Hepatocyte (in vitro differentiated cells): ENCODE measurements around the gene TNNT3. TPM values are rescaled to one million over a fixed set of nuclear protein-coding genes. Genes with fewer than 3 reads are reported as not detected.

Experiments used
- DNase-seq: peaks from one replicate; pipeline ENCODE4 v3.0.0-alpha.2; 2016; ENCODE audit warnings: low spot score
- H2AFZ ChIP-seq: fragments of 200-600 bp; sonication (generic); 2 replicates; pipeline ENCODE4 v1.6.0; 2016; ENCODE audit warnings: antibody characterized with exemption, mild to moderate bottlenecking
- H3K27ac ChIP-seq: fragments of 200-600 bp; sonication (generic); 2 replicates; pipeline ENCODE4 v1.5.1; 2016; ENCODE audit warnings: mild to moderate bottlenecking
- H3K27me3 ChIP-seq: fragments of 200-600 bp; sonication (generic); 2 replicates; pipeline ENCODE4 v1.6.1; 2016
- H3K36me3 ChIP-seq: fragments of 200-600 bp; sonication (generic); replicated peaks from 2 replicates; pipeline ENCODE4 v1.5.1; 2016; ENCODE audit warnings: low read depth; ENCODE audit not compliant: insufficient read depth
- H3K4me1 ChIP-seq: fragments of 200-600 bp; sonication (generic); 2 replicates; pipeline ENCODE4 v1.5.1; 2016; ENCODE audit warnings: mild to moderate bottlenecking, moderate library complexity; ENCODE audit not compliant: insufficient read depth
- H3K4me2 ChIP-seq: fragments of 200-600 bp; sonication (generic); 2 replicates; pipeline ENCODE4 v1.6.0; 2016
- H3K4me3 ChIP-seq: fragments of 200-600 bp; sonication (generic); 2 replicates; pipeline ENCODE4 v1.5.1; 2016; ENCODE audit warnings: mild to moderate bottlenecking
- H3K79me2 ChIP-seq: fragments of 200-600 bp; sonication (generic); 2 replicates; pipeline ENCODE4 v1.6.0; 2017; ENCODE audit warnings: mild to moderate bottlenecking
- H3K9me2 ChIP-seq: fragments of 200-600 bp; sonication (generic); replicated peaks from 2 replicates; pipeline ENCODE4 v1.6.0; 2017; ENCODE audit warnings: mild to moderate bottlenecking; ENCODE audit not compliant: insufficient read depth
- H3K9me3 ChIP-seq: fragments of 200-600 bp; sonication (generic); 2 replicates; pipeline ENCODE4 v1.5.1; 2016; ENCODE audit warnings: low read depth, mild to moderate bottlenecking
- H4K20me1 ChIP-seq: fragments of 200-600 bp; sonication (generic); 2 replicates; pipeline ENCODE4 v1.6.0; 2016; ENCODE audit warnings: mild to moderate bottlenecking; ENCODE audit not compliant: insufficient read depth, poor library complexity, severe bottlenecking
- EZH2 ChIP-seq: fragments of 200-600 bp; sonication (generic); IDR thresholded peaks from 2 replicates; pipeline ENCODE4 v1.6.1; 2016; ENCODE audit warnings: antibody characterized with exemption, mild to moderate bottlenecking, borderline replicate concordance
- EZH2phosphoT487 ChIP-seq: fragments of 200-600 bp; sonication (generic); IDR thresholded peaks from one replicate; pipeline ENCODE4 v1.6.1; 2018; ENCODE audit warnings: antibody characterized with exemption, mild to moderate bottlenecking, low read depth, moderate library complexity; ENCODE audit not compliant: unreplicated experiment, severe bottlenecking
- WGBS: methylation state at CpG from one replicate; pipeline ENCODE4 v1.1.6; 2016; ENCODE audit warnings: low lambda C conversion rate; ENCODE audit errors: missing lambda C conversion rate; 5-methylcytosine and 5-hydroxymethylcytosine counted together
- polyA plus RNA-seq: library from polyadenylated mRNA; unstranded; fragments of >200 nt; fragmentation: Nextera tagmentation; extraction: Ambion mirVana; gene quantifications from 2 replicates; pipeline ENCODE4 v1.2.1, GENCODE V29; 2016
- total RNA-seq: library from RNA; depleted of rRNA; stranded (reverse); fragments of >200 nt; gene quantifications from 2 replicates; pipeline ENCODE4 v1.2.3, GENCODE V29; 2014
- TF ChIP-seq, protein P1 (sequence below): fragments of 200-600 bp; sonication (generic); IDR thresholded peaks from 2 replicates; pipeline ENCODE4 v1.5.1; 2016; ENCODE audit warnings: antibody characterized with exemption, mild to moderate bottlenecking; ENCODE audit not compliant: poor library complexity

Gene TNNT3
- total and polyA plus RNA-seq, 2 experiments from 2014 or later: 19.2 to 29.9 TPM

DNA sequence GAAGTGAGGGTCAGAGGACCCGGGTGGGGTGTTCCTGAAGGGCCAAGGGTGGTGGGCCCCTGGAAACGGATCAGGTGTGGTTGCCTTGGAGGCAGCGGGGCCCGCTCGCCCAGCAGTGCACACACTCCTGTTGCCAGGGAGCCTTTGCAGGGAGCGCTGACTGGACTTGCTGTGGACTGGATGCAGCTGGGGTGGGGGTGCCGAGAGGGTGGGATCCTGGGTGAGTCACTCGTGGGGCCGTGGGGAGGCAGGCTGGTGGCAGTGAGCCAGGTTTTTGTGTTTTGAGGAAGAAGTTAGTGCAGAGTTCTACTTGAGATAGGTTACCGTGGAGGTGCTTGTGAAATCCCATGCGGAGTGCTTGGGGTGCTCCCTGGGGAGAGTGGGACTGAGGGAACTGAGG, 28.9 kb downstream of the TNNT3 start:
- DNase-seq: no peak
- Histone ChIP-seq H2AFZ (no peak overlapping the region), H3K36me3 (no peaks in the 10 kb centered on the region), H3K4me3 (no peak overlapping the region), H3K4me1 (no peaks in the 10 kb centered on the region), H3K27ac (no peak overlapping the region), H3K9me2 (no peaks in the 10 kb centered on the region), H4K20me1 (no peaks in the 10 kb centered on the region), H3K9me3 (no peaks in the 10 kb centered on the region), H3K4me2 (no peak overlapping the region), H3K79me2 (no peaks in the 10 kb centered on the region), H3K27me3 (no peaks in the 10 kb centered on the region)
- no CpG with 5 or more reads among the region's 11 CpGs for WGBS
- TF ChIP-seq, protein P1, sequence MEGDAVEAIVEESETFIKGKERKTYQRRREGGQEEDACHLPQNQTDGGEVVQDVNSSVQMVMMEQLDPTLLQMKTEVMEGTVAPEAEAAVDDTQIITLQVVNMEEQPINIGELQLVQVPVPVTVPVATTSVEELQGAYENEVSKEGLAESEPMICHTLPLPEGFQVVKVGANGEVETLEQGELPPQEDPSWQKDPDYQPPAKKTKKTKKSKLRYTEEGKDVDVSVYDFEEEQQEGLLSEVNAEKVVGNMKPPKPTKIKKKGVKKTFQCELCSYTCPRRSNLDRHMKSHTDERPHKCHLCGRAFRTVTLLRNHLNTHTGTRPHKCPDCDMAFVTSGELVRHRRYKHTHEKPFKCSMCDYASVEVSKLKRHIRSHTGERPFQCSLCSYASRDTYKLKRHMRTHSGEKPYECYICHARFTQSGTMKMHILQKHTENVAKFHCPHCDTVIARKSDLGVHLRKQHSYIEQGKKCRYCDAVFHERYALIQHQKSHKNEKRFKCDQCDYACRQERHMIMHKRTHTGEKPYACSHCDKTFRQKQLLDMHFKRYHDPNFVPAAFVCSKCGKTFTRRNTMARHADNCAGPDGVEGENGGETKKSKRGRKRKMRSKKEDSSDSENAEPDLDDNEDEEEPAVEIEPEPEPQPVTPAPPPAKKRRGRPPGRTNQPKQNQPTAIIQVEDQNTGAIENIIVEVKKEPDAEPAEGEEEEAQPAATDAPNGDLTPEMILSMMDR: no peak
- TF ChIP-seq EZH2 (no peak), EZH2phosphoT487 (no peak)

DNA sequence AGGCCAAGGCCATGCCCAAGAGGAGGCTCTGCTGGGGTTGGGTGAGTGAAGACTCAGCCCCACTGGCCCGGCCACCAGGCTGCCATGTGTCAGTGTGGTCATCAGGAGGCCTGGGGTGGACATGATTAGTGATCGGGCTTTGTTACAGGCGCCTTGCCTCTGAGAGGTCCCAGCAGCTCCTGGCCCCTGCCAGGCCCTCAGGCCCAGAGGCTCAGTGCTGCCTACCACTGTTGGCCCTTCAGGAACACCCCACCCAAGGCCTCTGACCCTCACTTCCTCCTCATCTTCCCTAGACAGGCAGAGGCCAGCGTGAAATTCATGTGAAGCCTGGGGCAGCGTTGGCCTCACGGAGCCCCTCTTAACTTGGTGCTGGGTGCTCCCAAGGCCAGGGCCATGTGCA, 29.8 kb downstream of the TNNT3 start:
- WGBS: no CpG with 5 or more reads among the region's 6 CpGs
- H3K27ac ChIP-seq: no peak overlapping the region
- no peaks in the 10 kb centered on the region for H3K9me3 ChIP-seq
- no peak overlapping the region for H3K4me3 ChIP-seq
- H3K79me2 ChIP-seq: no peaks in the 10 kb centered on the region
- H3K9me2 ChIP-seq: no peaks in the 10 kb centered on the region
- no peak overlapping the region for H3K4me2 ChIP-seq
- no peaks in the 10 kb centered on the region for H3K27me3 ChIP-seq
- no peaks in the 10 kb centered on the region for H3K4me1 ChIP-seq
- H2AFZ ChIP-seq: no peak overlapping the region
- H4K20me1 ChIP-seq: no peaks in the 10 kb centered on the region
- TF ChIP-seq EZH2phosphoT487 (no peak), EZH2 (no peak)
- TF ChIP-seq, protein P1: no peak
- no peaks in the 10 kb centered on the region for H3K36me3 ChIP-seq
- DNase-seq: no peak

DNA sequence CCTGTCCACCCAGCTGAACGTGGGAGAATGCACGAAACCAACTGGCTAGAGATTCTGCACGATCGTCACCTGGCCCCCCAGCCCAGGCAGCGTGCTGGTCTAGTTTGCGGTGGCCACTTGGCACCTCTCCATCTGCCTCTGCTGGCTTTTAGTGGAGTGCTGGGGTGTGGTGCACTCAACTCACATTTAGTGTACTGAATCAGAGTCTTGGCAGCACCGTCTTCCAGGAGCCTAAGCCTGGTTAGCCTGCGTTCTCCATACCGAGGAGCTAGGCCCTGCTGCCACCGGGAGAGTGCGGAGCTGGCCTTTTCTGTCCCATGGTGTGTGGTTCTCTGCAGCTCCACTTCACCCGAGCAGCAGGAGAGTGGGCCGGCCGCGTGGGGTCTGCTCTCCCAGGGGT, 30.4 kb downstream of the TNNT3 start:
- no CpG with 5 or more reads among the region's 15 CpGs for WGBS

More for the DNA sequence above, 30.4 kb downstream of the TNNT3 start:
- TF ChIP-seq EZH2 (no peak), EZH2phosphoT487 (no peak)
- TF ChIP-seq, protein P1: no peak
- Histone ChIP-seq H4K20me1 (no peaks in the 10 kb centered on the region), H3K27me3 (no peaks in the 10 kb centered on the region), H3K4me3 (no peak overlapping the region), H3K79me2 (no peaks in the 10 kb centered on the region), H3K27ac (no peak overlapping the region), H3K4me2 (no peak overlapping the region), H3K4me1 (no peaks in the 10 kb centered on the region), H2AFZ (no peak overlapping the region), H3K36me3 (no peaks in the 10 kb centered on the region), H3K9me3 (no peaks in the 10 kb centered on the region), H3K9me2 (no peaks in the 10 kb centered on the region)
- DNase-seq: no peak
